Tibial artery (tissue), 4 donors: ENCODE results near the gene DUS2.

Experiments used
- DNase-seq, 2 donors: peaks; one replicate each; pipeline ENCODE4 v3.0.0-alpha.2; 2019
- H3K27ac ChIP-seq, 2 donors: fragments of 200-600 bp; sonication (generic) in 1 of 2; 1 replicate in 1 of 2; 2 replicates in 1 of 2; pipeline ENCODE4 v1.5.1; 2018 to 2019; ENCODE audit warnings: mild to moderate bottlenecking in 1 of 2
- H3K27me3 ChIP-seq, 2 donors: fragments of 200-600 bp; sonication (generic) in 1 of 2; one replicate each; pipeline versions ENCODE4 v1.5.1 to v1.6.0; 2016 to 2019
- H3K36me3 ChIP-seq, 3 donors: fragments of 200-600 bp; sonication (generic) in 2 of 3; one replicate each; pipeline ENCODE4 v1.5.1; 2016 to 2019; ENCODE audit warnings: mild to moderate bottlenecking in 2 of 3
- H3K4me1 ChIP-seq, 4 donors: fragments of 200-600 bp; sonication (generic) in 2 of 4; 1 replicate in 3 of 4; 2 replicates in 1 of 4; pipeline ENCODE4 v1.5.1; 2016 to 2019
- H3K4me3 ChIP-seq, 2 donors: fragments of 200-600 bp; sonication (generic) in 1 of 2; 1 replicate in 1 of 2; 2 replicates in 1 of 2; pipeline ENCODE4 v1.5.1; 2018 to 2019; ENCODE audit warnings: mild to moderate bottlenecking in 2 of 2
- H3K9me3 ChIP-seq, 3 donors: fragments of 200-600 bp; sonication (generic) in 1 of 3; one replicate each; pipeline ENCODE4 v1.5.1; 2016 to 2019
- CTCF ChIP-seq, 2 experiments: fragments of 200-600 bp in 1 of 2; fragments of 450-650 bp in 1 of 2; IDR thresholded peaks; one replicate each; pipeline ENCODE4 v1.5.1; 2017 to 2019; ENCODE audit warnings: antibody characterized with exemption in 2 of 2, mild to moderate bottlenecking in 1 of 2, moderate library complexity in 1 of 2
- intact Hi-C: fragments of 100-400 bp; cut with DNase I; formaldehyde crosslinking; loops from one replicate; pipeline ENCODE4 v1.15.0; 2023; ENCODE audit warnings: low total_unique reads

DUS2 gene

DNA sequence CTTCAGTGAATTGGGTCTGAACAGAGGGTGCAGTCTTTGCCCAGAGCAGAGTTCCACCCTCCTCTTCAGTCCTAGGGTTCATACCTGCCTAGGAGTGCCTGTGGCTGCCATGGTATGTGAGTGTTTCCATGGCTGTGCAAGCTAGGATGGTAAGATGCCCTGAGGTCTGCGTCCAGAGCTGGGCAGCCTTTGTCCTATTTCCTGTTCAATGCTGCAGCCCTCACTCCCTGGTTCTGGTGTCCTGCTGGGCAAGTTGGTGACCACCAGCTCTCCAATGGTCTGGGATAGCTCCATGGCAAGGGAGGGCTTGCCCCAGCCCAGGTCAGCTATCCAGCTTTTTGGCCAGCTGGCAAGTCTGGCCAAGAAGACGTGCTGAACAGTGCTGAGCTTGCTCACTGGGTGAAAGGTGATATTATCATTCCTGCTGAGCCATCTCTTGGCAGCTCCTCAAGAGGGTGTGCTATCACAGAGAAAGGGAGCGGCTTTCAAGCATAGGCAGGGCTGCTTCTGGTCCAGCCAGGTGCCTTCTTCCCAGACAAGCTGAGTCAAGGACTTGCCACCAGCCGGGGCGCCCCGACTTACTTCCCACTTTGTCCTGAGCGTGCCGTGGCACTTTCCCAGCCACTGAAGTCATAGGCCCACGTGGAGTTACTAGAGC lies 49.1 kb downstream of the DUS2 start:
- TF ChIP-seq CTCF (IDR thresholded peaks at IDR 0.05), result no peak
- Histone ChIP-seq H3K9me3 (no peaks in the 10 kb centered on the region), H3K4me1 (no peaks in the 10 kb centered on the region), H3K27me3 (no peaks in the 10 kb centered on the region), H3K27ac (no peak overlapping the region), H3K4me3 (no peak overlapping the region), H3K36me3 (peaks cover 38 to 83% (median 67%) of the 10 kb centered on the region in 3 donors)
- intact Hi-C loops, result no loop called here
- no peak for DNase-seq

DNA sequence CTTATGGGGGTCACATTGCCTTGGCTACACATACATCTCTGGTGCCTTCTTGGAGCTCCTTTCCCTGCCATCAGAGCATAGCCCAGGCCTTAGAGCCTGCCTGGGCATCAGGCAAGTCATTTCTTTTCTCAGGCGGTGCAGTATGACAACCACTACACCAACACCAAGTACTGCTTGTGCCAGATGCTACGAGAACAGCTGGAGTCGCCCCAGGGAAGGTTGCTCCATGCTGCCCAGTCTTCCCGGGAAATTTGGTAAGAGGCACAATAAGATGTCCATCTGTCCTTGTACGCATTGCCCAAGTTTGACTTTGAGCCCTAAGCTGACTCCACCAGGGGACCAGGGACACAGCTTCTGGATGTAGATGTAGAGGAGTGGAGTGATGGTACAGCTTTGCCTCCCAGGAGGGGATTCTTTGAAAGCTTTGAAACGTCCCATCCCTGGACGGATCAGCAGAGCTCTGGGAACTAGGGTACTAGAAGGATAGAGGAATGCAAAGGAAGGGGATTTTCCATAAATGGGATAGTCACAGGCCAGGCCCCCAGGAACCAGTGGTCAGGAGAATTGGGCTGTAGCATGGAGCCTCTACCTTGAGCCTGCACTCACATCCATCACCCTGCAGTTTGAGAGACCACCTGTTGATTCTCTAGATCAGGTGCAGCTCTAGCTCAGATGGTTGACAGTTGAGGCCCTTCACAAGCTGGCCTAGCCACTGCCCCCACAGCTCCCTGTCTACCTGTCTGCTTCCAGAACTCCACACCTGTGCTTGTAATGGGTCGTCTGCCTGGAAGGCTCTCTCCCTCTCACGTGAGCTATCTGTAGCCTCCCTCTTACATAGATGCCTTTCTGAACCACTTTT lies 51.0 kb downstream of the DUS2 start:
- Histone ChIP-seq H3K4me1 (no peaks in the 10 kb centered on the region), H3K4me3 (no peak overlapping the region), H3K9me3 (no peaks in the 10 kb centered on the region), H3K27me3 (no peaks in the 10 kb centered on the region), H3K36me3 (peaks cover 39 to 97% (median 58%) of the 10 kb centered on the region in 3 donors), H3K27ac (no peak overlapping the region)
- intact Hi-C loops, result no loop called here
- no peak for DNase-seq
- TF ChIP-seq CTCF (IDR thresholded peaks at IDR 0.05), result no peak

GRCh38 chr16:68074850-68075555 lies 51.9 kb downstream of the DUS2 start:
- TF ChIP-seq CTCF (IDR thresholded peaks at IDR 0.05), result no peak
- Histone ChIP-seq H3K4me3 (no peak overlapping the region), H3K36me3 (peaks cover 39 to 96% (median 58%) of the 10 kb centered on the region in 3 donors), H3K27me3 (no peaks in the 10 kb centered on the region), H3K4me1 (no peaks in the 10 kb centered on the region), H3K27ac (no peak overlapping the region), H3K9me3 (no peaks in the 10 kb centered on the region)
- intact Hi-C loops, result no loop called here
- no peak for DNase-seq

DNA sequence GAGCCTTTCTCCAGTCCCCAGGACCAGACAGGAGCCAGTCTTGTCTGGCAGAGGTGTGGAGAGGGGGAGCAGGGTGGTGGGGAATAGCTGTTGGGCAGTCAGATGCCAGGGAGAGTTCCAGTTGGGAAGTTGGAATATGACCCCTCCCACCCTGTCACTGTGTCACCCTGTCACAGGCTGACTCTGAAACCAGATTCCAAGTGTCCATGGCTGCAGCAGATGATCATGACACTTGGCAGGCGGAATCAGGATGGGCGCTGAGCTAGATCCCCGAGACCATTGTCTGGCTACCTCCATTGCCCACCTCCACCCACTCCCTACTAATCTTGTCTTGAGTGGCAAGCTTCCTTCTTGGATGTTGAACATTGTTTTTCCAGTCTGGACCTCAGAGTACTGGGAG lies 52.9 kb downstream of the DUS2 start:
- Histone ChIP-seq H3K4me3 (no peak overlapping the region), H3K27me3 (no peaks in the 10 kb centered on the region), H3K9me3 (no peaks in the 10 kb centered on the region), H3K4me1 (no peaks in the 10 kb centered on the region), H3K27ac (no peak overlapping the region), H3K36me3 (peaks cover 34 to 86% (median 52%) of the 10 kb centered on the region in 3 donors)
- DNase-seq, result no peak
- intact Hi-C loops, result no loop called here
- TF ChIP-seq CTCF (IDR thresholded peaks at IDR 0.05), result no peak

- DNase-seq, result no peak
These were observed 53.5 kb downstream of the DUS2 start for GRCh38 chr16:68076560-68076959.

More at GRCh38 chr16:68076560-68076959, 53.5 kb downstream of the DUS2 start:
- Histone ChIP-seq H3K36me3 (peaks cover 28 to 80% (median 46%) of the 10 kb centered on the region in 3 donors), H3K27me3 (no peaks in the 10 kb centered on the region), H3K9me3 (no peaks in the 10 kb centered on the region), H3K4me3 (no peak overlapping the region), H3K27ac (no peak overlapping the region), H3K4me1 (no peaks in the 10 kb centered on the region)
- no peak for TF ChIP-seq CTCF (IDR thresholded peaks at IDR 0.05)
- intact Hi-C loops, result no loop called here
